NCI-H774 (cell line): ENCODE measurements around the gene GPC3.

Source experiments
- DNase-seq: peaks from one replicate; lab custom pipeline; 2025; lab: John Stamatoyannopoulos, UW

Gene GPC3

GRCh38 chrX:133968109-133968508 lies 17.3 kb downstream of the GPC3 start:
- DNase-seq = no peak

DNA sequence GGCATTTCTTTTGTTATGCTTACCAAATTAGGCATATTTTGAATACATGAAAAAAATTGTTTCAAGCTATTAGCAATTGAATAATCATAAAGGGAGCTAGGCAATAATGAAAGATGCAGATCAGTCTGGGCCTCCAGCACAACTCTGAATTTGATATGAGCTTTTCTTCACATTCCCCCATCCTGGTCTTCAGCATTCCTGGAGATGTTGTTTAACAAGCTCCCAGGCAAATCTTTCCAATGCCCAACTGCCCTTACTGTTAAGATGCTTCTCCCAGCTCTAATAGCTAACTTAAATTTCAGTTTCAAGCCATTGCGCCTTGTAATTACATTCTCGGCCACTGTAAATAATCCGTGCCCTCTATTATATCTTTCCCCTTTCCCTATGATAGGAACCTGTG lies 19.2 kb downstream of the GPC3 start:
- DNase-seq = no peak

DNA sequence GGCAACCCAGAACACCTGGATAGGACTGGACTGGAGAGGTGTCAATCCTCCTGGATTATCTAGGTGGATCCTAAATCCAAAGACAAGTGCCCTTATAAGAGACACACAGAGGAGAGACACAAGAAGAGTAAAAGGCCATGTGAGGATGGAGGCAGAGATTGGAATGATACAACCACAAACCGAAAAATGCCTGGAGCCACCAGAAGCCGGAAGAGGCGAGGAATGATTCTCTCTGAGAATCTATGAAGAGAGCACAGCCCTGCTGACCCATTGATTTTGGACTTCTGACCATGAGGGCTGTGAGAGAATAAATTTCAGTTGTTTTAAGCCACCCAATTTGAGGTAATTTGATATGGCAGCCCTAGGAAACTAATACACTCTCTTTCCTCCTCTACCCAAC lies 20.1 kb downstream of the GPC3 start:
- no peak for DNase-seq

DNA sequence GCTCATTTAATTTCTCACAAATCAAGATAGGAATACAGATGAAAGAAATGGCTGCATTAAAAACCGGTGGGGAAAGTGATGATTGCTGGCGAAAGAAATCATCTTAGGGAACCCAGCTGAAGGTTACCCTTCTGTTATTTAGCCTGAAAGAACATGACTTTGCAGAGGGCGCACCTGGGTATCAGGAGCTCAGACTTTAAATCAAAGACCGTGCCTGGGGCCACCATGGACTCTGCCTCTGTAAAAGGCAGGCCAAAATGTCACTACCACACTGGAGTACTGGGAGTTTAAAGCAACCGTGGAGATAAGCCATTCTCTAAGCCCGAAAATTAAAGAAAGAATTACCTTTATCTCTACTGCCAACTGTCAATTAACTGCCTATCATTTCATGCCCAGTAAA lies 24.3 kb downstream of the GPC3 start:
- no peak for DNase-seq

DNA sequence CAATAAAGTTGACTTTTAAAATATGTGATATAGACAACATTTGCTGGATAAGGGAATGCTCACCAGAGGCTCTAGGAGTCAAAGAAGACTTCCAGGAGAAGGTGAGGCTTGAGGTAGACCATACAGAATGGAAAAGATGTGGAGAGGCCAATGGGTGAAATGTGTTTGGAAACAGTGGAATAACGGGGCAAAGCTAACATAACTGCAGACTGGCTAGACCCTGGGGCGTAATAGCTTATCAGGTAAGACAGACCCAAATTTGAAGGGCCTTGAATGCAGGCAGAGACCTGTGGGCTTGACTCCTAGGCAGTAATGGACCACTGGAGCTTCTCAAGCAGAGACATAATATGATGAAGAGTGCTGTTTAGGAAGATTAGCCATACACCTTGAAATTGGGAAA lies 25.4 kb downstream of the GPC3 start:
- DNase-seq = no peak

DNA sequence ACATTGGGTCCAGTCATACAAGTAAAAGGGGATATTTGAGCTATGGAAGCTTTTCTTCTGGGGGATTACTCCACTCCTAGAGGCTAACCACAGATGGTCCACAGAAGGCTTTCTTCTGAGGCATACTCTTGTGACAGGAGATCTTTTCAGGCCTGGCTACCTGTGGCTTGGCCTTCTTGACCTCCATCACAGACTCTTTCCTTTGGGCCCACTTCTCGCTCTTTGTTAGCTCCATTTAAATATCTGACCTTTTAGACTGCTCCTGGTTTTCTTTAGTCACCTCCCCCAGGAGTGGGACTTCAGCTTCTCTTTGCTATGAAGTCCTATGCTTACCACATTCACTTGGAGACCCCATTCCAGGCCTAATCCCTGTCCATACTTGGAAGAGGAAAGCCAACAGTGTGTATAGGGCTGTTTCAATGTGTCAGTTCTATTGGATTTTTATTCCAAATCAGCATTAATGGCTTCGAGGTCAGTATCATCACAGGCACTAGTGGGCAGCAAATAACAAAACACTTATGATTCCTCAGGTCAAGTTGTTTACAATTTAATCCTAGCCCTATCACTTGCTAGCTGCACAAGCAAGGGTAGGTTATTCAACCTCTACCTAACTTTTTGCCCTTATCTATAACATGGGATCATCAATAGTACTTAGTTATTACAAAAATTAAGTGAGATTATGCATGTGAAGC lies 26.3 kb downstream of the GPC3 start:
- no peak for DNase-seq

DNA sequence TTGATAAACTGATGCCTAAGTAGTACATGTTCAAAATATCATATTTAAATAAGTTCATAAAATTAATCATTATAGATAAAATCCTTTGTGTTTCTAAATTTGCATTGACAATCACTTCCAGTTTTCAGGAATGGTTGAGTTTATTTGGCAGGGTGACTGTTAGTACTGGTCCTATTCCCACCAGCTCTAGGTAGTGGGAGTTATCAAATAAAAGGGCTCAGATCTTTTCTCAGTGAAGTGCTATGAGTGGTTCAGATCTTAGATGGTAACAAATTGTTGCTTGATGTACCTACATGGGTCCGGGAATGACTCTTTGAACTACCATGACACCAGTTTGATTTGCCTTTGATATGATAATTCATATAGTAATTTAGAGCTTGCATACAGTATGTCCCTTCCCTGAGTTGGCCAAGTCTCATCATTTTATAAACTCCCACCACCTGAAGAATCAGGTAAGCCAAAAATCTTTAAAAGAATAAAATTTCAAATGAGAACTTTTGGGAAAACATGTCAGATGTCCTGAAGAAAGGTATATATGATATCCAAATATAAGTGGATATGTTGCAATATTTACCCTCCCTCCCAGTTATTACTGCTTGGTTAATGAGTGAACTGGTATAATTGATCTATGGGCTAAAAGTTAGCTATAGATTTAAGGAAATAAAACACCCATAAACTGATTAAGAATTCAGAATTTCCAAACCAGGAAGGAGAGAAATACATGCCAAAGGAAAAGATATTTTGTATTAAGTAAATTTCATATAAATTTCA lies 28.6 kb downstream of the GPC3 start:
- DNase-seq = no peak

- no peak for DNase-seq
Observed at GRCh38 chrX:133953785-133954355, 31.5 kb downstream of the GPC3 start.

GRCh38 chrX:133953078-133953477 lies 32.3 kb downstream of the GPC3 start:
- no peak for DNase-seq

DNA sequence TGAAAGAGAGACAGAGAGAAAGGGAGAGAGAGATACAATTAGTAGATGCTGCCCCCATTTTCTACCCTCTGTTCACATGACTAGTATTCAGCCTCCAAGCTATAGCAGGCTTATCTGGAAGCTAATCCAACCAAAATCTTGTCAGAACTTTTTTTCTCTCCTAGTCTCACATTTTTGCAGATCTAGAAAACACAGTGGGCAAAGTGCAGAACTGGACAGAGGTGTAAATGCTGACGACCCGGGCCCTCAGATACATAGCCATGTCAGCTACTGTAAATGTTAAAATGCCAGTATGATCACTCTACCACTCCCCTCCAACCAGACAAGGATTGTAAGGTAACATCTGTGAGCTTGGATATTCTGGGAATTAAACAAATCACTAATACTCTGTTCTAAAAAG lies 34.3 kb downstream of the GPC3 start:
- no peak for DNase-seq

- no peak for DNase-seq
Observed at GRCh38 chrX:133950214-133950613, 35.2 kb downstream of the GPC3 start.

DNA sequence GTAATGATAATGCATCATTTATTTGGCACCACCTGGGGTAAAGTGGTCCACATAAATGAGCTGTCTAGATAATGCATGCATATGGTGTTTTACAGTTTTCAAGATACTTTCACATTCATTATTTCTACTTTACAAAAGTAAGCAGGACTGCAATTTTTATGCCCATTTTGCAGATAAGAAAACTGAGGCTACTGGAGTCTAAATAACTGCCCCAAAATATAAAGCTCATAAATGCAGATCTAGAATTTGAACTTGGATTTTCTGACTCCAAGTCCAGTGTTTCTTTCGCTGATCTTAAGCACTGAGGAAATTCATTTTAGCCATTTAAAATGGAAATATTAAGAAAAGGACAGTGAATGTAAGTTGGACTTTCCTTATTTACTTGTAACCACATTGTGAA lies 36.5 kb downstream of the GPC3 start:
- no peak for DNase-seq

- DNase-seq = no peak
Observed at GRCh38 chrX:133947996-133948395, 37.4 kb downstream of the GPC3 start.

DNA sequence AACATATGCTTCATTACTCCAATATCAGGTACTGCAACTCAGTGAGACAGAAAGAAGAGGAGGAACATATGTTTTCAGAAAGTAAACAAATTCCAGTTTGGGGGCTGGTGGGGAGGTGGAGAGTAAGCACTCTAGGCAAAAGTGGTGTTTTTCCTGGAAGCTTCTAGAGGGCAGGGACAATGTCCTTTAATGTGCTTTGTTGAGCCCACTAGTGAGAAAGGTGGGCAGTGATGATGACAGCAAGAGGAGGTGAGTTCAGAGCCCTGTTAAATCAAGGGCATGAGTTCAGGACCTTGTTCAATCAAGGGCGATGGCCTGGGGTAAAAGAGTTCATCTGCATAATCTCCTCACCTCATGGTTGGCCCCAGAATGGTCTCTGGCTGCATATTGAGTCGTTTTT lies 38.4 kb downstream of the GPC3 start:
- DNase-seq = no peak

DNA sequence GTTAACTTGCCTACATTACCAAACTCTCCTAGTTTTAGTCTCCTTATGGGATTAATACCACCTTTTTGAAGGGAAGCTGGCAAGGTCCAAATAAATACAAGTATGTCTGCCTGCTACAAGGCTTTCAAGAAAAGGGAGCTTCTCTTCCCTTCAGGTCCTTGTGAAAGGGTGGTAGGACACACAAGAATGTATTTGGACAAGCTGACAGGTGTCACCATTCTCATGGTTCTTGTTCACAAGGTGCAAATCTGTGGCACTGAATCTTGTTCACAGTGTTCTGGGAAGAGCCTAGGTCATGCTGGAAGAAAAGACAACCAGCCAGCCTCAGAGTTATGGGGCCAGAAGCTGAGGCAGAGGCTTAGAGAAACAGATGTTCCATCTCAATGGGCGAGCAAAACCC lies 41.9 kb downstream of the GPC3 start:
- DNase-seq = no peak

DNA sequence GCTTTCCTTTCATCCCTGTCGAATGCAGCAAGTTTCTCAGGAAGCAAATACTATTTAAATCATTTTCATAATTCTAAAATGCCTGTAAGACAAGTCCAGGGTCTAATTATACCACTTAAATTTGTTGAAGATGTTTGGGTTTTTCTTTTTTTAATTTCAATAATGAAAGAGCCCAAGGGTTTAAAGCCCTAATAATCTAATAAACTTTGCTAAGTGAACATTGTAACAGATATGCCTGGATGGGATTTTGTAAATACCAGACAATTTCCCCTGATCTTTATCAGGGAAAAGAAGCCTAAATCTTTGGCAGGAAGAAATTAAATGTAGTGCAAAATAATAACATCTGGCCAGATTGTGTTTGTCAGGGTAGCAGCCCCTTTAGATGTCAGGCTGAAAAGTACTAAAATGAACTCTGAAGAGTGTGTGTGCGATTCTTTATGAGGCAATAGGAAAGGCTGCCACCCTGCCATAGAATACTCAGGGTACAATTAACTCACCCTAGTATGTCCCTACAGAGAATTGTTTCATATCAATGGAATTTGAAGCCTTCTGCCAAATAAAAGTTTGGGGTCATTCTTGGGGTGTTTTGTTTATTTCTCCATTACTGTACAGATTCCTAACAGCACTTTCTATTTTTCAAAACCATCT lies 45.6 kb downstream of the GPC3 start:
- no peak for DNase-seq

DNA sequence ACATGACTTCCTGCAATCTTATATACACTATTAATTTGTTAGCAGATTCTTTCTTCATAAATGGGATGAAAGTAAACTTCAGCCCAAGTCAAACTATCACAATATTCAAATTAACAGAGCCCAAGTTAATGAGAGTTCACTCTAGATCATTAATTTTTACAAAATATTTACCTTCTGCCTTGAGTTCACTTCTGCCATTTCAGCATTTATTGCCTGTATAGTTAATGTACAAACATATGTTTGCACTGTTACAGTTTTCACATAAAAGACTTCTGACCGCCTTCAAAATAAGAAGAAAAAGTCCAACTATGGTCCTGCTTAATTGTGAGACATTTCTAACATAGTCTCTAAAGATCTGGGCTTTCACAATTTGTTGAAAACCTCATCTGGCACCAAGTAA lies 46.9 kb downstream of the GPC3 start:
- no peak for DNase-seq

DNA sequence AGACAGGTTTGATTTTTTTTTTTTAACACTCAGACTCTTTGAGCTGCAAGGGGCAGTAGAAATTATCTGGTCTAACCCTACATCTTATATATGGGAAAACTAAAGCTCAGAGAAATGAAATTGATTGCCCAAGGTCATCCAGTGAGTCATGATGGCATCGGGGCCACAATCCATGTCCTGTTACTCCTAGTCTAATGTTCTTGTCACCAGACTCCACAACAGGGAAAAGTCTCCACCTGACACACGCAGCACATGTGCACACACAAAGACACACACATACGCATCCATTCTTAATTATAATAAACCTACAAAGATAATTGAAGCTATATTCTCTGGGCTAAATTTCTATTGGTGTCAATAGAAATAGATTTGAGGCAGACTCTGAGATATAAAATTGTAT lies 48.4 kb downstream of the GPC3 start:
- no peak for DNase-seq

GRCh38 chrX:133935076-133935475 lies 50.3 kb downstream of the GPC3 start:
- DNase-seq = no peak

DNA sequence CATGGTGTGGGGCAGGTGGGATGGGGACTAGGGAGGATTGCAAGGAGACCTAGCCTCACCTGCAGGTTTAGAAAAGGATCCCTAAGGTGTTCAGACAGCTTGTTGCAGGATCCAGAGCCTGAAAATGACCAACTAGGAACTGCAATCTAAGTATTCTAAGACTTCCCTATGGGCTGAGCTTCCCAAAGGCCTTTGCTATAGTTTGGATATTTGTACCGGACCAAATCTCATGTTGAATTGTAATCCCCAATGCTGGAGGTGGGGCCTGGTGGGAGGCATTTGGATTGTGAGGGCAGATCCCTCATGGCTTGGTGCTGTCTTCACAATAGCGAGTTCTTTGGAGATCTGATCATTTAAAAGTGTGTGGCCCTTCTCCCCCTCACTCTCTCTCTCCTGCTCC lies 52.1 kb downstream of the GPC3 start:
- DNase-seq = no peak

GRCh38 chrX:133929836-133930464 lies 55.4 kb downstream of the GPC3 start:
- no peak for DNase-seq

DNA sequence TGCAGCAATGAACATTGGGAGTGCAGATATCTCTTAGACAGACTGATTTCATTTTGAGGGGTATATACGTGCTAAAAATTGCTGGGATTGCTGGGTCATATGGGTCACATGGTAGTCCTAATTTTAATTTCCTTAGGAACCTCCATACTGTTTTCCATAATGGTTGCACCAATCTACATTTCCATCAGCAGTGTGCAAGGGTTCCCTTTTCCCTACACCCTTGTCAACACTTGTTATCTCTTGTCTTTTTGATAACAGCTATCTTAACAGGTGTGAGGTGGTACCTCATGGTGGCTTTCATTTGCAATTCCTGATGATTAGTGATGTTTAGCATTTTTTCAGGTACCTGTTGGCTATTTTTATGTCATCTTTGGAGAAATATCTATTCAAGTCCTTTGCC lies 57.0 kb downstream of the GPC3 start:
- DNase-seq = no peak

GRCh38 chrX:133926809-133927208 lies 58.6 kb downstream of the GPC3 start:
- DNase-seq = no peak
